ENCODE data around the gene TCEANC.
"Not testable (repeated sequence)": the region's sequence is repeated elsewhere in the genome, so short reads cannot be mapped to it uniquely, and the experiment has no call there.

The TCEANC gene

DNA sequence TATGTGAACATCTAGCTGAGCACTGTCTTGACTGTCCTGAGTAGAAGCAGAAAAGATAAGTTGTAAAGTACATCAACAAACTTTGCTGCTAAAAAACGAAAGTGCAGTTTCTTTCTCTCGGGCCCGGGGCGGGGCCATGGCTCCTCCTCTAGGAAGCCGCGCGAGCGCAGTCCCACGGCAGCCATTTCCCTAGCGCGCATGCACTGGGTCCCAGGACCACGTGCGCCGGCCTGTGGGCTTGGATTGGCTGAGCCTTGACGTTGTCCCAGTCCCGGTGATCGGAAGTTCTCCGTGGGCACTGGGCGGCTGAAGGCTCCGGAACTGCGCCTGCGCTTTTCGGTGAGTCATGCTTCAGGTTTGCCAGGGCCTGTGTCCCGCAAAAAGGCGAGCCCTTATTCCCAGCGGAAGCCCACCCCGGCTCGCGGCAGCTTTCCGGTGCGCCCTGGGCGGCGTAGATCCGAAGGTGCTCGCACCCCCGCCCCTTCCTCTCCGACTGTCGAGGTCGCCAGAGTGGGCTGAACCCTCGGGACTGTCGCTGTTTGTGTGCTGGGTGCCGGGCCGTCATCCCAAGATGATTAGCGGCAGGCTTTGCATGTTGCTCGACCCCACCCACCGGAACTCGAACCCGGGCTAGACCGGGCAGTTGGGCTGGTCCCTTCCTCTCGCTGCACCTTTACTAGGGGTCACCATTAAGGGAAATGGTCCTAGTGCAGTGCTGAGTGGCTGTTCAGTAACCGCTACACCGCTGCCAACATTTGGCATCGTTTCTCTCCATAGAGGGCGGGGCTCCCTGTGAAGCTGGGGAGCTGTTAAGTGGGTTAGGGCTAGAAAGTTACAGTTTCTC, at the start of gene TCEANC:
TCEANC (plus strand) TSS at position 292 of the 844 bp plus-strand sequence. CDS start 9,368 bp downstream, outside the sequence.
- DNase-seq = peak; percentile 97

- no peak for DNase-seq
Measured at GRCh38 chrX:13605611-13606010, 47.3 kb upstream of the TCEANC start.

GRCh38 chrX:13607331-13607995, 45.5 kb upstream of the TCEANC start:
- DNase-seq = no peak

DNA sequence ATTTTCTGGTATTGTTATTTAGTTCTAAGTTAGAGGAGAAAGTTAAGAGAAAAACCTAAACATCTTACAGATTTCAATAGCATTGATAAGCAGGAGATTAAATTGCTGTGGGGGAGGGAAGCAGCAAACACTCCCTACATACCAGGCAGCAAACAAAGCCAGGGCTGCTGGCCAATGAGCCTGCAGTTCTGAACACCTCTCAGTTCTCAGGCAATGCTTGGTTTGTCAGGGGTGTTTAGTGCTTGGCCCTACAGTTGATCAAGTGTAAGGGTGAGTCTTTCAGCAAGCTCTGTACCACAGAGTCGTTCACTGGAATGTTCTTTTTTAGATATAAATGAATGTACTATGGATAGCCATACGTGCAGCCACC, 45.0 kb upstream of the TCEANC start:
- DNase-seq = no peak

GRCh38 chrX:13614154-13614553, 38.8 kb upstream of the TCEANC start:
- no peak for DNase-seq

DNA sequence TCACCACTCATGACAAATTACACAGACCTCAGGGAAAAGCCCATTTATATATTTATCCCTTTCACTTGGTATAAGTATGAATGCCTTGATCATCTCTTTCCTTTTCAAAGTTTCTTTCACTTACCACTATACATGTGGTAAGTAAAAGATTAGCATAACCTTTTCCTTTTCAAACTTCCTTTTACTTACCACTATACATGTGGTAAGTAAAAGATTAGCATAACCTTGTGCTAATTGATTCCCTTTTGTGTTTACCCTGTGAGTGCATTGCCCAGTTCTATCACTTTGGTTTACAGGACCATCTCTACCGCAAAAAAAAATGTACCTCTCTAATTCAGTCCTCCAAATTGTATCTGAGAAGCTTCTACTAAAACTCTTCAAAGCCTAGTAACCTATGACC, 32.7 kb upstream of the TCEANC start:
- DNase-seq = no peak

- DNase-seq = no peak
Measured at GRCh38 chrX:13622401-13622964, 30.5 kb upstream of the TCEANC start.

DNA sequence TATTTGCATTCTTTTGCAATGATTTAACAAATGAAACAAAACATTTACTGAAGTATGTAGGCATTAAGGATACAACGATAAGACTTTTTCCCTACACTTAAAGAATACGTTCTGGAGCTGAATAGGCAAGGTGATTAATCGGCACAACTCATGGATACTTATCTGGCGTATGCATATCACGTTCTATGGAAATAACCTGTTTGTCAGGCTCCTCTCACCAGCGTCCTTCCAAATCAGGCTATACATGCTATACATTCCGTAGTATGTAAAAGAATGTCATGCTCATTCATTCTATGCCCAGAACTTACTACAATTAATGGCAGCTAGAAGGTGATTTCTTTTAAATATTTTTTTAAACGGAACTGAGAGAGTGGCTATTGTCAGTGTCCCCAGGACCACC, 25.6 kb upstream of the TCEANC start:
- DNase-seq = no peak

DNA sequence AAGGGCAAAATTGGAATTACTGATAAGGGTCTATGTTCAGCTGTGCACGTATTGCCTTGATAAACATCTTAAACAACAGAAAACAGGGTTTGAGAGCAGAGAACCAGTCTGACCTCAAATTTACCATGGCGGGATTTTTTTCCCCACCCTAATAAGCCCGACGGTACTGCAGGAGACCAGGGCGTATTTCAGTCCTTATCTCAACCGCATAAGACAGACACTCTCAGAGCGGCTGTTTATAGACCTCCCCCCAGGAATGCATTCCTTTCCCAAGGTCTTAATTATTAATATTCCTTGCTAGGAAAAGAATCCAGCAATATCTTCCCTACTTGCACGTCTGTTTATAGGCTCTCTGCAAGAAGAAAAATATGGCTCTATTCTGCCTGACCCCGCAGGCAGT, 15.7 kb upstream of the TCEANC start:
- DNase-seq = not testable (repeated sequence)

- no peak for DNase-seq
Measured at GRCh38 chrX:13638021-13638420, 14.9 kb upstream of the TCEANC start.

DNA sequence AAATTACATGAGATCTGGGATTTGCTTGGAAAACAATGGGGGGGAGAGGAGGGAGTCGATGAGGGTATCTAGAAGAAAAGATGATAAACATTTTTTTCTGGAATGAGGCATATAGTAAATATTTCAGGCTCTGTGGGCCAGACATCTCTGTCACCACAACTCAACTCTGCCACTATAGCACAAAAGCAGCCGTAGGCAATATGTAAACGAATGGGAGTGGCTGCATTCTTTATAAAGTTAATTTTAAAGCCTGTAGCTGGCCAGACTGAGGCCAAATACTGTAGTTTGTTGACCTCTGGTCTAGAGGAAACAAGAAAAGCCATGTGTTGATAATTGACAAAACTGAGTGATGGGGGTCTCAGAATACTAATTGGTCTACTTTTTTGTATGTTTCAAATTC, 14.1 kb upstream of the TCEANC start:
- DNase-seq = no peak

DNA sequence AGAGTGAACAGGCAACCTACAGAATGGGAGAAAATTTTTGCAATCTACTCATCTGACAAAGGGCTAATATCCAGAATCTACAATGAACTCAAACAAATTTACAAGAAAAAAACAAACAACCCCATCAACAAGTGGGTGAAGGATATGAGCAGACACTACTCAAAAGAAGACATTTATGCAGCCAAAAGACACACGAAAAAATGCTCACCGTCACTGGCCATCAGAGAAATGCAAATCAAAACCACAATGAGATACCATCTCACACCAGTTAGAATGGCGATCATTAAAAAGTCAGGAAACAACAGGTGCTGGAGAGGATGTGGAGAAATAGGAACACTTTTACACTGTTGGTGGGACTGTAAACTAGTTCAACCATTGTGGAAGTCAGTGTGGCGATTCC, 11.3 kb upstream of the TCEANC start:
- DNase-seq = not testable (repeated sequence)

- no peak for DNase-seq
Measured at GRCh38 chrX:13645464-13646153, 7.3 kb upstream of the TCEANC start.

DNA sequence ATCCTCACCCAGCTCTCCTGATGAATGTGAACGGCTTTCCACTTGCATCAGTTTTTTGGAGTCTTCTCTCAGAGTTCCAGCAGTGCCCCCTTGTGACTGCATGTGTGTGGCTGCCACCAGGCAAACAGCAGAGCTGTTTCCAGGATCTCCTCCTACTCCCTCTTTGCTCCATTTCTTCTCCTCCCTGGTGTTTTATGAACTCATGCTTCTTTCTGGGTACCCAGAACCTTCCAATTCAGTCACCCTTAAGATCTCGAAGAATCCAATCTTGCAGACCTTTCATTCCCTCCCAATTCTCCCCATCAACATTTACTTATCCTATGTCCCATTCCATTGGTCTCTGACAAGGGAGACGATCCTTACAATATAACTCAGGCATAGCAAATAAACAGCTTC, 6.8 kb upstream of the TCEANC start:
- DNase-seq = no peak

- DNase-seq = no peak
Measured at GRCh38 chrX:13647709-13648212, 5.2 kb upstream of the TCEANC start.

GRCh38 chrX:13648336-13648735, 4.6 kb upstream of the TCEANC start:
- not testable (repeated sequence) for DNase-seq

DNA sequence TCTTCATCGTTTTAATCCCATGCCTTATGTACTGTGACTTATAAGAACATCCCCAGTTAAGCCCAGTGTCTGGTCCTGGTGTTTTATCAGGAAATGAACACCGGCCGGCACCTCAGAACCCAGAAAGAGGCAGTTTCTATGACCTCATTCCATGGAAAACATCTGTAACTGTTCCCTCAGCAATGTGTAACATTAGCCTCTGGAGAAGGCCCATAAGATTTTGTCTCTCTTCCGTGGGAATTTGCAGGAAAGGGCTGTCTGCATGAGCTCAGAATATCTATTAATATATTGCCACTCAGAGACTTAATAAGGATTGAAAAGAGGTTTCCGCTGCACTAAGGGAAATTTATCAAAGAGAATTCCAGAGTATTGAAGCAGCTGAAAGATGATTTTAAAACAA, 3.1 kb upstream of the TCEANC start:
- no peak for DNase-seq

DNA sequence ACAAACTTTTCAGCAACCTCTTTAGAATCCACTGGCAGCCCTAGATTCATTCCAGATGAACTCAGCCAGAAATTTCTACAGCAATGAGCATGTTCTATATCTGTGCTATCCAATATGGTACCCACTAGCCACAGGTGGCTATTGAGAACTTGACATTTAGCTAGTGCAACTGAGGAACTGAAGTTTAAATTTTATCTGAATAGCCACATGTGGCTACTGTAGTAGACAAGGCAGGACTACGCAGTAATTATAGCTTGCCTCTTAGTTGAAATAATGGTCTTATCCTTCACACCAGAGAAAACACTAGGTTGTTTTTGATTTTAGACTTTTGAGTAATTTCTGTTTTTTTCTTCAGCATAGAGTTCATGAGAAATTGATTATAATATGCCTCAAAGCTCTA, 2.6 kb upstream of the TCEANC start:
- DNase-seq = no peak

- DNase-seq = no peak
Measured at GRCh38 chrX:13651150-13651549, 1.8 kb upstream of the TCEANC start.

DNA sequence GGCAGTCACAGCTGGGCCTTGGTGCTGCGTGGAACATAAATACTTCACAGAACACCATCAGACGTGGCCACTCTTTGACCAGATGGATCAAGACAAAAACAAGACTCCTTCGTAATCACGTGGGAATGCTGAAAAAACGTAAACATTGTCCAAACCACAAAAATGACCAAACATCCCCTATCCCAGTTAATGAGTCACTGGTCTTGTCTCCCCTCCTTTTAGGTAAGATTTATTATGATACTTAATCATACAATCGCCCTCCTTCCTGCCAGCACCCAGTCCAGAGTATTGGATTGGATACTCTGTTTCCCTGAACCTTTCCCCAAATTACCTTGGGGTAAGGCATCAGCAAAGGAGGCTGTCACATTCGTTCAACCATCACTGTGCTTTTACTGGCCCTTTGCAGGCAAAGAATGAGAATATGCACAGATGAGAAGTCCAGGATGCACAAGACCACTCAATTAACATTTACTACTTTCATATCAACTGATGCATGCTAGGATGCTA, 601 bp upstream of the TCEANC start:
- DNase-seq = no peak

DNA sequence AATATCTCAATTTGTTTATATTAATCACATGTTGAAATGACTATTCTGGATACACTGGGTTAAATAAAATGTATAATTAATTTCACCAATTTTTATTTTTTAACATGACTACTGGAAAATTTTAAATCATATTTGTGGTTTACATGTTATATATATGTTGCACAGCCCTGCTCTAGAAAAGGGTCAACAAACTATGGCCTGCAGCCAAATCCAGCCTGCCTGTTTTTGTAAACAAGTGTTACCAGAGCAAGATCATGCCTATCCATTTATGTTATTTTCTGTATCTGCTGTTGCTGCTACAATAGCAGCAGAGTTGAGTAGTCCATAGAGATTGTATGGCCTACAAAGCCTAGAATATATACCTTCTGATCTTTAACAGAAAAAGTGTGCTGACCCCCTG, 1.2 kb downstream of the TCEANC start:
- DNase-seq = no peak

DNA sequence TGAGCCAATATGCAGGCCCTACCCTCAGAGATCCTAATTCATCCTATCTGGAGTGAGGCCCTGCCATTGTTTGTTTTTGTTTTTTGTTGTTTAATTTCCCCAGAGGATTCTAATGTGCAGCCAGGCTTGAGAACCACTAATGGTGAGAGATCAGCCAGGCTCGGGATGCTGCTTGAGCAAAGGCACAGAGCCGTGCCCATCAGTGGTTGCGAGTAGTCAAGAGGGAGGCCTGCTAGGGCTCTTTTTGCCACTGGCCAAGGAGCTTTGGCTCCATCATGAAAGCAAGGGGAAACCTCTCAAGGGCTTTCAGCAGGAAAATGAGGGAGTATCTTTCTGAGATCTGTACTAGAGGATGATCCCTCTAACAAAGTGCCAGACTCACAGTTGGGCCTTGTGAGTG, 2.7 kb downstream of the TCEANC start:
- DNase-seq = no peak

- DNase-seq = peak; percentile 1
Measured at GRCh38 chrX:13658602-13659001, 5.7 kb downstream of the TCEANC start.

Measured in NCI-H1048 (cell line).